Right lobe of liver (tissue), 4 donors: Measurements from ENCODE around the gene TMPRSS5.

Experiments
- POLR2A ChIP-seq: fragments of 450-650 bp; IDR thresholded peaks from one replicate; pipeline ENCODE4 v1.6.1; 2017; ENCODE audit warnings: antibody characterized with exemption, mild to moderate bottlenecking
- TF ChIP-seq, protein P1 (sequence below), 4 donors: fragments of 200-600 bp in 3 of 4; fragments of 450-650 bp in 1 of 4; IDR thresholded peaks; one replicate each; pipeline versions ENCODE4 v1.5.1 to v1.8.0; 2016 to 2022; ENCODE audit warnings: antibody characterized with exemption in 4 of 4, mild to moderate bottlenecking in 2 of 4
- donor health status: DM: no; HTN: no; CAD: no.
- donor health status: DM: no; HTN: no; CAD: no.
- donor health status: DM: no; HTN: yes; CAD: no.

DNA sequence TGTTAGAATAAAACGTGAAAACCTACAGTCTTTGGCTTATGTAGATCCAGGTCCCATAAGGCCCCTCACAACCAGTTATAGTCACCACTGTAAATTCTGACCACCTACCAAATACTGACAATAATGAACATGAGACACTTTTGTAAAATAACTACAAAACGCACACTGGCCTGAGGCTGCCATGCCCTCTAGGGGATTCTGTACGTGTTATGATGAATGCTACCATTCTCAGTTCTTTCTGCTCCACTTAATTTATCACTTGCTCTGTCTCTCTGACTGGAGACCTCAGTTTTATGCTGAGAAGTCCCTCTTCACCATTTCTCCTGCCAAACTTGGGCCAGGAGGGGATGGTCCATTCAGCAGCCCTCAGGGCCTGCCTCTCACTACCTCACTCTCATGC is 18.7 kb upstream of the TMPRSS5 start:
- TF ChIP-seq, protein P1, sequence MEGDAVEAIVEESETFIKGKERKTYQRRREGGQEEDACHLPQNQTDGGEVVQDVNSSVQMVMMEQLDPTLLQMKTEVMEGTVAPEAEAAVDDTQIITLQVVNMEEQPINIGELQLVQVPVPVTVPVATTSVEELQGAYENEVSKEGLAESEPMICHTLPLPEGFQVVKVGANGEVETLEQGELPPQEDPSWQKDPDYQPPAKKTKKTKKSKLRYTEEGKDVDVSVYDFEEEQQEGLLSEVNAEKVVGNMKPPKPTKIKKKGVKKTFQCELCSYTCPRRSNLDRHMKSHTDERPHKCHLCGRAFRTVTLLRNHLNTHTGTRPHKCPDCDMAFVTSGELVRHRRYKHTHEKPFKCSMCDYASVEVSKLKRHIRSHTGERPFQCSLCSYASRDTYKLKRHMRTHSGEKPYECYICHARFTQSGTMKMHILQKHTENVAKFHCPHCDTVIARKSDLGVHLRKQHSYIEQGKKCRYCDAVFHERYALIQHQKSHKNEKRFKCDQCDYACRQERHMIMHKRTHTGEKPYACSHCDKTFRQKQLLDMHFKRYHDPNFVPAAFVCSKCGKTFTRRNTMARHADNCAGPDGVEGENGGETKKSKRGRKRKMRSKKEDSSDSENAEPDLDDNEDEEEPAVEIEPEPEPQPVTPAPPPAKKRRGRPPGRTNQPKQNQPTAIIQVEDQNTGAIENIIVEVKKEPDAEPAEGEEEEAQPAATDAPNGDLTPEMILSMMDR (IDR thresholded peaks at IDR 0.05), result no peak
- TF ChIP-seq POLR2A, result no peak
